ENCODE results near the gene CHCHD4. TPM values are rescaled to one million over a fixed set of nuclear protein-coding genes. Genes with fewer than 3 reads are reported as not detected.
"Not testable (repeated sequence)": the region's sequence is repeated elsewhere in the genome, so short reads cannot be mapped to it uniquely, and the experiment has no call there.

Gene CHCHD4
- total RNA-seq, 1 donor from 2014 or later = 11.1 TPM

DNA sequence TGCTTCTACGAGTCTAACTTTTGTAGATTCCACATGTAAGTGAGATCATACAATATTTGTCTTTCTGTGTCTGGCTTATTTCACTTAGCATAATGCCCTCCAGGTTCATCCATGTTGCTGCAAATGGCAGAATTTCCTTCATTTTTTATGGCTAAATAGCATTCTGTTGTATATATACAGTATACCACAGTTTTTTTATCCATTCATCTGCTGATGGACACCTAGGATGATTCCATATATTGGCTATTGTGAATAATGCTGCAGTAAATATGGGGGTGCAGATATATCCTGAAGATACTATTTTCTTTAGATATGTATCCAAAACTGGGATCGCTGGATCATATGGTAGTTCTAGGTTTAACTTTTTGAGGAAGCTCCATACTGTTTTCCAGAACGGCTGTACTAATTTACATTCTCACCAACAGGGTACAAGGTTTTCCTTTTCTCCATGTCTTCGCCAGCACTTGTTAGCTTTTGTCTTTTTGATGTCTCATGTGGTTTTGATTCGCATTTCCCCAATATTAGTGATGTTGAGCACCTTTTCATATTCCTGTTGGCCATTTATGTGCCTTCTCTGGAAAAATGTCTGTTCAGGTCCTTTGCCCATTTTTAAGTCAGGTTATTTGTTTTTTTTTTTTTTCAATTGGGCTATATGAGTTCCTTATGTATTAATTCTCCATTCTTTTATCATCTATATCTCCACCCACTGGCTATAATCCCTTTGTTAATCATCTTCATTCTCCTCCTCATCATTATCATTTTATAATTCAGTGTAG is 26.9 kb downstream of the CHCHD4 start:
- Mint-ChIP-seq H3K36me3 (ENCODE audit: low read depth, unreplicated experiment) (no peaks in the 10 kb centered on the region), H3K27me3 (ENCODE audit: unreplicated experiment) (no peaks in the 10 kb centered on the region), H3K4me1 (ENCODE audit: unreplicated experiment) (no peaks in the 10 kb centered on the region), H3K27ac (ENCODE audit: unreplicated experiment) (no peak overlapping the region), H3K4me3 (ENCODE audit: unreplicated experiment) (no peak overlapping the region), H3K9me3 (ENCODE audit: unreplicated experiment) (no peaks in the 10 kb centered on the region)
- TF ChIP-seq, protein P1, sequence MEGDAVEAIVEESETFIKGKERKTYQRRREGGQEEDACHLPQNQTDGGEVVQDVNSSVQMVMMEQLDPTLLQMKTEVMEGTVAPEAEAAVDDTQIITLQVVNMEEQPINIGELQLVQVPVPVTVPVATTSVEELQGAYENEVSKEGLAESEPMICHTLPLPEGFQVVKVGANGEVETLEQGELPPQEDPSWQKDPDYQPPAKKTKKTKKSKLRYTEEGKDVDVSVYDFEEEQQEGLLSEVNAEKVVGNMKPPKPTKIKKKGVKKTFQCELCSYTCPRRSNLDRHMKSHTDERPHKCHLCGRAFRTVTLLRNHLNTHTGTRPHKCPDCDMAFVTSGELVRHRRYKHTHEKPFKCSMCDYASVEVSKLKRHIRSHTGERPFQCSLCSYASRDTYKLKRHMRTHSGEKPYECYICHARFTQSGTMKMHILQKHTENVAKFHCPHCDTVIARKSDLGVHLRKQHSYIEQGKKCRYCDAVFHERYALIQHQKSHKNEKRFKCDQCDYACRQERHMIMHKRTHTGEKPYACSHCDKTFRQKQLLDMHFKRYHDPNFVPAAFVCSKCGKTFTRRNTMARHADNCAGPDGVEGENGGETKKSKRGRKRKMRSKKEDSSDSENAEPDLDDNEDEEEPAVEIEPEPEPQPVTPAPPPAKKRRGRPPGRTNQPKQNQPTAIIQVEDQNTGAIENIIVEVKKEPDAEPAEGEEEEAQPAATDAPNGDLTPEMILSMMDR (IDR thresholded peaks at IDR 0.05; ENCODE audit: unreplicated experiment) = no peak
- DNase-seq (ENCODE audit: low spot score) = no peak

DNA sequence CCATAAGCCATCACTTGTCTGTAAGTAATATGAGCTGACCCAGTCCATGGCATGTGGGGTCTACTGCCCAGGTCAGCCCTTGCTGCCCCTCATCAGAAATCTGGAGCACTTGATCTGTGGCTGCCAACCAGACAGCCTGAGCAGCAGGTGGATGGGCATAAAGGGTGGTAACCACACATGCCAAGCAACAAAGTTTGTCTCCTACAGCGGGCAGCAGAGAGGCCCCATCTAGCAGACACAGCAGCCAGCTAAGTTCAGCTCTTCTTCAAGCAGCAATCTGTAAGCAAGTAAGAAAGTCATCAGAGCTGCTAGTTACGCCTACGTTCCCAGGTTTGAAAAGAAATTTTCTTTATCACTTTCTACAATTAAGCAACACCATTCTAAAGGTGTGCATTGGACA is 27.9 kb downstream of the CHCHD4 start:
- Mint-ChIP-seq H3K9me3 (ENCODE audit: unreplicated experiment) (no peaks in the 10 kb centered on the region), H3K4me1 (ENCODE audit: unreplicated experiment) (no peaks in the 10 kb centered on the region)

DNA sequence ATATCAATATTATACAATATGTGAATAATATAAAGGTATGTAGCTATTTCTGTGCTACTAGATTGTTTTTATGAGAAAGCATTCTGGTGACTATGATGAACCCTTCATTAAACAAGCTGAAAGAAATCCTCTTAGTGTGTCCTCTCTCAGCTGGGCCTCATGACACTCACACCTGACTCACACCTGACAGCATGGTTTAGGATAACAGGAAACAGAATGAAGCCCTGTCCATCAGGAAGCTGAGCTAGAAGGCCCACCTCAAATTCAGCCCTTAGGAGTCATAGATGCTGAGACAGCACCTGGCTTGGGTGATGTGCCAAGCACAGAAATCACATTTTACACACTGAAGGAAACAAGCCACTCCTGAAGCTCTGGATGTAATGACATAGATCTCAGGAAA is 30.8 kb downstream of the CHCHD4 start:
- TF ChIP-seq, protein P1 (IDR thresholded peaks at IDR 0.05; ENCODE audit: unreplicated experiment) = no peak
- H3K27ac Mint-ChIP-seq (ENCODE audit: unreplicated experiment) = no peak overlapping the region
- no peaks in the 10 kb centered on the region for H3K36me3 Mint-ChIP-seq (ENCODE audit: low read depth, unreplicated experiment)
- no peak overlapping the region for H3K4me3 Mint-ChIP-seq (ENCODE audit: unreplicated experiment)
- no peaks in the 10 kb centered on the region for H3K9me3 Mint-ChIP-seq (ENCODE audit: unreplicated experiment)
- H3K27me3 Mint-ChIP-seq (ENCODE audit: unreplicated experiment) = no peaks in the 10 kb centered on the region
- DNase-seq (ENCODE audit: low spot score) = no peak
- no peaks in the 10 kb centered on the region for H3K4me1 Mint-ChIP-seq (ENCODE audit: unreplicated experiment)

More for the DNA sequence above, 27.9 kb downstream of the CHCHD4 start:
- TF ChIP-seq, protein P1 (IDR thresholded peaks at IDR 0.05; ENCODE audit: unreplicated experiment) = no peak
- Mint-ChIP-seq H3K36me3 (ENCODE audit: low read depth, unreplicated experiment) (no peaks in the 10 kb centered on the region), H3K27ac (ENCODE audit: unreplicated experiment) (no peak overlapping the region), H3K27me3 (ENCODE audit: unreplicated experiment) (no peaks in the 10 kb centered on the region), H3K4me3 (ENCODE audit: unreplicated experiment) (no peak overlapping the region)
- DNase-seq (ENCODE audit: low spot score) = no peak

DNA sequence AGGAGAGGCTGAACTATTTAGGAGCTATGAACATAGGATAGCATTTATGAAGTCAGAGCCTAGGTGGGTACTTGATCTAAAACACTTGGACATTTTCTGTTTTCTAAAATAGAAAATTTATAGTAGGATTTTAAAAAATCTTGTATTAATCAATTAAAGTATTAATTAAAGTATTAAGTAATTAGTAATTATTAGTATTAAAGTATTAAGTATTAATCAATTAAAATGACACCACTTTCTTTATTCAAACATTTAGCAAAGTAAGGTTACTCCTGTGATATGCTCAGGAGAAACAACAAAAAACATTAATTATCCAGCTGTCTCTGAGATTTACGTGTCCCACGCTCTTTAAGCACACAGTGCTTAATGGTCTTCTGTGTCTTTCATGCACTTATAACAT is 32.2 kb downstream of the CHCHD4 start:
- DNase-seq (ENCODE audit: low spot score) = no peak
- H3K4me1 Mint-ChIP-seq (ENCODE audit: unreplicated experiment) = no peaks in the 10 kb centered on the region
- H3K9me3 Mint-ChIP-seq (ENCODE audit: unreplicated experiment) = no peaks in the 10 kb centered on the region
- no peak overlapping the region for H3K27ac Mint-ChIP-seq (ENCODE audit: unreplicated experiment)
- H3K36me3 Mint-ChIP-seq (ENCODE audit: low read depth, unreplicated experiment) = peaks cover 3% of the 10 kb centered on the region
- H3K27me3 Mint-ChIP-seq (ENCODE audit: unreplicated experiment) = no peaks in the 10 kb centered on the region
- TF ChIP-seq, protein P1 (IDR thresholded peaks at IDR 0.05; ENCODE audit: unreplicated experiment) = no peak
- no peak overlapping the region for H3K4me3 Mint-ChIP-seq (ENCODE audit: unreplicated experiment)

DNA sequence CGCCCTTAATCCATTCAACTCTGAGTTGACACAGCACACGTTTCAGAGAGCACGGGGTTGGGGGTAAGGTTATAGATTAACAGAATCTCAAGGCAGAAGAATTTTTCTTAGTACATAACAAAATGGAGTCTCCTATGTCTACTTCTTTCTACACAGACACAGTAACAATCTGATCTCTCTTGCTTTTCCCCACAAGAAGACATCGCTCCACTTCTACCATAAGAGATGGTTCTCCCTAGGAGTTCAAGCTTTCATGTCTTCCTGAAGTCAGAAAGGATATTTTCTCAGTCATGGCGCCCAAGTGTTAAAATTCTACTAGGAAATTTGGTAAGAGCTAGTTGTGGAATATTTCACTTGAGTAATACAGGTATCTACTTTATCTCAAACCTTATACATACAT is 32.7 kb downstream of the CHCHD4 start:
- not testable (repeated sequence) for H3K4me1 Mint-ChIP-seq (ENCODE audit: unreplicated experiment); H3K9me3 Mint-ChIP-seq (ENCODE audit: unreplicated experiment); H3K4me3 Mint-ChIP-seq (ENCODE audit: unreplicated experiment); DNase-seq (ENCODE audit: low spot score); H3K27me3 Mint-ChIP-seq (ENCODE audit: unreplicated experiment); H3K27ac Mint-ChIP-seq (ENCODE audit: unreplicated experiment); H3K36me3 Mint-ChIP-seq (ENCODE audit: low read depth, unreplicated experiment)

DNA sequence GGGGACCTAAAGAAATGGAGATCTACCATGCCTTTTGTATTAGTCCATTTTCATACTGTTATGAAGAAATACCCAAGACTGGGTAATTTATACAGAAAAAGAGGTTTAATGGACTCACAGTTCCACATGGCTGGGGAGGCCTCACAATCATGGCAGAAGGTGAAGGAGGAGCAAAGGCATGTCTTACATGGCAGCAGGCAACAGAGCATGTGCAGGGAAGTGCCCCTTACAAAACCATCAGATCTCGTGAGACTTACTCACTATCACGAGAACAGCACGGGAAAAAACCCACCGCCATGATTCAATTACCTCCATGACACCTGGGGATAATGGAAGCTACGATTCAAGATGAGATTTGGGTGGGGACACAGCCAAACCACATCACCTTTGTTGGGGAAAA is 37.2 kb downstream of the CHCHD4 start:
- not testable (repeated sequence) for H3K27me3 Mint-ChIP-seq (ENCODE audit: unreplicated experiment); H3K4me1 Mint-ChIP-seq (ENCODE audit: unreplicated experiment); H3K36me3 Mint-ChIP-seq (ENCODE audit: low read depth, unreplicated experiment); H3K27ac Mint-ChIP-seq (ENCODE audit: unreplicated experiment); DNase-seq (ENCODE audit: low spot score); H3K9me3 Mint-ChIP-seq (ENCODE audit: unreplicated experiment); H3K4me3 Mint-ChIP-seq (ENCODE audit: unreplicated experiment)

Measured in endothelial cell (in vitro differentiated cells).